NOMO-1 treated with DMSO at 0.1 percent for 48 hours (cell line): ENCODE results near the gene SNED1.

Experiments used
- DNase-seq: peaks from one replicate; lab custom pipeline; 2025; ENCODE audit not compliant: unreplicated experiment; lab: John Stamatoyannopoulos, UW

Gene SNED1

GRCh38 chr2:241066171-241066892, 67.9 kb downstream of the SNED1 start:
- no peak for DNase-seq

GRCh38 chr2:241066893-241067341, 68.5 kb downstream of the SNED1 start:
- no peak for DNase-seq

- no peak for DNase-seq
Measured at GRCh38 chr2:241067501-241068135, 69.2 kb downstream of the SNED1 start.

GRCh38 chr2:241068136-241068941, 69.9 kb downstream of the SNED1 start:
- DNase-seq: no peak

- no peak for DNase-seq
Measured at GRCh38 chr2:241068942-241069810, 70.8 kb downstream of the SNED1 start.

GRCh38 chr2:241069821-241070281, 71.4 kb downstream of the SNED1 start:
- no peak for DNase-seq

GRCh38 chr2:241070361-241070760, 71.9 kb downstream of the SNED1 start:
- no peak for DNase-seq

GRCh38 chr2:241070811-241071676, 72.6 kb downstream of the SNED1 start:
- DNase-seq: no peak

GRCh38 chr2:241071677-241072111, 73.3 kb downstream of the SNED1 start:
- DNase-seq: no peak

GRCh38 chr2:241072151-241072550, 73.7 kb downstream of the SNED1 start:
- DNase-seq: no peak

- no peak for DNase-seq
Measured at GRCh38 chr2:241072553-241073165, 74.2 kb downstream of the SNED1 start.

- DNase-seq: no peak
Measured at GRCh38 chr2:241073166-241074064, 75.0 kb downstream of the SNED1 start.

- DNase-seq: no peak
Measured at GRCh38 chr2:241074065-241074818, 75.8 kb downstream of the SNED1 start.

GRCh38 chr2:241074901-241075540, 76.6 kb downstream of the SNED1 start:
- no peak for DNase-seq

GRCh38 chr2:241080405-241081189, 82.2 kb downstream of the SNED1 start:
- no peak for DNase-seq

- no peak for DNase-seq
Measured at GRCh38 chr2:241081190-241081642, 82.8 kb downstream of the SNED1 start.
